PC-3 (cell line): ENCODE data around the gene TRDN. TPM values are rescaled to one million over a fixed set of nuclear protein-coding genes. Genes with fewer than 3 reads are reported as not detected.

Experiments used
- ATAC-seq: fragments of 200-7000 bp; cut with Tn5 transposase; 2 replicates; pipeline ENCODE4 v1.9.1; 2020; ENCODE audit warnings: mild to moderate bottlenecking, moderate library complexity
- BruUV-seq: library from RNA; stranded (reverse); fragments of 400-500 nt; replicated peaks from 2 replicates; lab custom pipeline; 2021; lab: Mats Ljungman, UMichigan
- CTCF ChIA-PET: fragments of 300-600 bp; sonication (Branson Sonifier 250); formaldehyde crosslinking; loops from one replicate; lab custom pipeline; 2022; ENCODE audit warnings: antibody characterized with exemption; lab: Charles Lee
- POLR2A ChIA-PET: fragments of 300-600 bp; sonication (Branson Sonifier 250); formaldehyde crosslinking; loops from one replicate; lab custom pipeline; 2022; ENCODE audit warnings: antibody characterized with exemption; ENCODE audit not compliant: unreplicated experiment; lab: Charles Lee
- DNase-seq: peaks from one replicate; pipeline ENCODE4 v3.0.0-alpha.2; 2015
- H2AFZ ChIP-seq: fragments of 300-600 bp; sonication (generic); 2 replicates; pipeline ENCODE4 v1.6.0; 2016; ENCODE audit warnings: antibody characterized with exemption, low read length
- H3F3A ChIP-seq: fragments of 300-600 bp; sonication (generic); one replicate; pipeline ENCODE4 v1.6.0; 2017; ENCODE audit warnings: antibody characterized with exemption, low read length, control low read depth, mild to moderate bottlenecking; ENCODE audit not compliant: unreplicated experiment
- H3K27ac ChIP-seq: fragments of 300-600 bp; sonication (generic); 2 replicates; pipeline ENCODE4 v1.5.1; 2016; ENCODE audit warnings: mild to moderate bottlenecking, low read length
- H3K27me3 ChIP-seq: fragments of 300-600 bp; sonication (generic); 2 replicates; pipeline ENCODE4 v1.6.1; 2016; ENCODE audit warnings: low read length, mixed read lengths
- H3K36me3 ChIP-seq: fragments of 300-600 bp; sonication (generic); 2 replicates; pipeline ENCODE4 v1.6.1; 2016; ENCODE audit warnings: low read depth, mixed run types, low read length, mixed read lengths
- H3K4me1 ChIP-seq: fragments of 300-600 bp; sonication (generic); 2 replicates; pipeline ENCODE4 v1.5.1; 2016; ENCODE audit warnings: low read length; ENCODE audit not compliant: insufficient read depth
- H3K4me2 ChIP-seq: fragments of 300-600 bp; sonication (generic); 2 replicates; pipeline ENCODE4 v1.6.0; 2016; ENCODE audit warnings: low read length
- H3K4me3 ChIP-seq: fragments of 300-600 bp; sonication (generic); 2 replicates; pipeline ENCODE4 v1.5.1; 2016; ENCODE audit warnings: mild to moderate bottlenecking, low read length, mixed read lengths
- H3K79me2 ChIP-seq: fragments of 300-600 bp; sonication (generic); 2 replicates; pipeline ENCODE4 v1.6.1; 2017; ENCODE audit warnings: low read length, mixed read lengths
- H3K9ac ChIP-seq: fragments of 300-600 bp; sonication (generic); 2 replicates; pipeline ENCODE4 v1.6.0; 2016; ENCODE audit warnings: mild to moderate bottlenecking, low read length
- H3K9me2 ChIP-seq: fragments of 300-600 bp; sonication (generic); replicated peaks from 2 replicates; pipeline ENCODE4 v1.6.1; 2016; ENCODE audit warnings: mixed run types, low read length, mixed read lengths
- H3K9me3 ChIP-seq: fragments of 300-600 bp; sonication (generic); 2 replicates; pipeline ENCODE4 v1.6.1; 2016; ENCODE audit warnings: low read length, mixed read lengths
- H4K20me1 ChIP-seq: fragments of 300-600 bp; sonication (generic); 2 replicates; pipeline ENCODE4 v1.6.1; 2016; ENCODE audit warnings: low read length, mixed read lengths
- CTCF ChIP-seq: fragments of 300-600 bp; sonication (generic); conservative IDR thresholded peaks from 2 replicates; pipeline ENCODE4 v1.5.1; 2017; ENCODE audit warnings: antibody characterized with exemption, low read depth, mild to moderate bottlenecking, low read length
- EZH2 ChIP-seq: fragments of 300-600 bp; sonication (generic); IDR thresholded peaks from one replicate; pipeline ENCODE4 v1.6.1; 2017; ENCODE audit warnings: antibody characterized with exemption, mild to moderate bottlenecking, low read length; ENCODE audit not compliant: unreplicated experiment
- EZH2phosphoT487 ChIP-seq: fragments of 300-600 bp; sonication (generic); IDR thresholded peaks from 2 replicates; pipeline ENCODE4 v1.6.1; 2018; ENCODE audit warnings: mild to moderate bottlenecking, antibody characterized with exemption, low read length, borderline replicate concordance
- intact Hi-C: fragments of 100-400 bp; cut with micrococcal nuclease; formaldehyde crosslinking; loops from 2 replicates; pipeline ENCODE4 v1.9.0; 2023
- total RNA-seq: library from RNA; depleted of rRNA; stranded (reverse); fragments of >200 nt; gene quantifications from 2 replicates; pipeline ENCODE4 v1.2.3, GENCODE V29; 2014

TRDN gene
- total RNA-seq, 1 experiment from 2014 or later: not detected

GRCh38 chr6:123507582-123507981 is 129.2 kb downstream of the TRDN start:
- H3K9me2 ChIP-seq: no peaks in the 10 kb centered on the region
- no peaks in the 10 kb centered on the region for H3K4me1 ChIP-seq
- no peaks in the 10 kb centered on the region for H3F3A ChIP-seq
- ChIA-PET POLR2A (no interaction called here), CTCF (no interaction called here)
- H3K9me3 ChIP-seq: no peaks in the 10 kb centered on the region
- no peak overlapping the region for H3K9ac ChIP-seq
- H2AFZ ChIP-seq: no peak overlapping the region
- no peak for TF ChIP-seq CTCF
- no peak for TF ChIP-seq EZH2
- TF ChIP-seq EZH2phosphoT487: no peak
- no peaks in the 10 kb centered on the region for H3K79me2 ChIP-seq
- DNase-seq: no peak
- no peaks in the 10 kb centered on the region for H4K20me1 ChIP-seq
- H3K27ac ChIP-seq: no peak overlapping the region
- intact Hi-C loops: no loop called here
- no peaks in the 10 kb centered on the region for H3K36me3 ChIP-seq
- no peak for ATAC-seq
- no peak overlapping the region for H3K4me3 ChIP-seq
- no peaks in the 10 kb centered on the region for H3K27me3 ChIP-seq
- BruUV-seq: no TSS peak
- no peak overlapping the region for H3K4me2 ChIP-seq

GRCh38 chr6:123503619-123504018 is 133.1 kb downstream of the TRDN start:
- Histone ChIP-seq H3K9me2 (no peaks in the 10 kb centered on the region), H4K20me1 (no peaks in the 10 kb centered on the region), H3K4me2 (no peak overlapping the region), H3K4me1 (no peaks in the 10 kb centered on the region), H3K9me3 (no peaks in the 10 kb centered on the region), H3K4me3 (no peak overlapping the region), H3K36me3 (no peaks in the 10 kb centered on the region), H3F3A (no peaks in the 10 kb centered on the region), H2AFZ (no peak overlapping the region), H3K9ac (no peak overlapping the region), H3K27me3 (no peaks in the 10 kb centered on the region), H3K79me2 (no peaks in the 10 kb centered on the region), H3K27ac (no peak overlapping the region)
- TF ChIP-seq EZH2 (no peak), CTCF (no peak), EZH2phosphoT487 (no peak)
- ATAC-seq (no peak), DNase-seq (no peak)
- ChIA-PET CTCF (no interaction called here), POLR2A (no interaction called here)
- BruUV-seq: no TSS peak
- intact Hi-C loops: no loop called here

- Histone ChIP-seq H3K79me2 (no peaks in the 10 kb centered on the region), H3K27me3 (peaks cover 6% of the 10 kb centered on the region; the same call in 1 of the 2 replicates), H3K36me3 (no peaks in the 10 kb centered on the region), H3K4me3 (no peak overlapping the region), H4K20me1 (no peaks in the 10 kb centered on the region), H3K4me2 (no peak overlapping the region), H3K9me3 (no peaks in the 10 kb centered on the region), H3K27ac (no peak overlapping the region), H3K9me2 (no peaks in the 10 kb centered on the region), H2AFZ (no peak overlapping the region), H3K4me1 (no peaks in the 10 kb centered on the region), H3F3A (no peaks in the 10 kb centered on the region), H3K9ac (no peak overlapping the region)
- TF ChIP-seq CTCF (no peak), EZH2phosphoT487 (no peak), EZH2 (no peak)
- DNase-seq (no peak), ATAC-seq (no peak)
- ChIA-PET CTCF (no interaction called here), POLR2A (no interaction called here)
- no TSS peak for BruUV-seq
- intact Hi-C loops: no loop called here
These were observed 139.7 kb downstream of the TRDN start for GRCh38 chr6:123497025-123497424.
